ENCODE data around the gene ATP8B3. TPM values are rescaled to one million over a fixed set of nuclear protein-coding genes. Genes with fewer than 3 reads are reported as not detected.
A peak's percentile ranks its signal among the peaks of the same experiment; 100 is the strongest.

Gene ATP8B3
- total and polyA plus RNA-seq, 9 of the 15 experiments (the other 6 are each of a cell fraction or from before 2014, with no cell fraction given), result 1.2 to 12.3 (median 3.8) TPM

DNA sequence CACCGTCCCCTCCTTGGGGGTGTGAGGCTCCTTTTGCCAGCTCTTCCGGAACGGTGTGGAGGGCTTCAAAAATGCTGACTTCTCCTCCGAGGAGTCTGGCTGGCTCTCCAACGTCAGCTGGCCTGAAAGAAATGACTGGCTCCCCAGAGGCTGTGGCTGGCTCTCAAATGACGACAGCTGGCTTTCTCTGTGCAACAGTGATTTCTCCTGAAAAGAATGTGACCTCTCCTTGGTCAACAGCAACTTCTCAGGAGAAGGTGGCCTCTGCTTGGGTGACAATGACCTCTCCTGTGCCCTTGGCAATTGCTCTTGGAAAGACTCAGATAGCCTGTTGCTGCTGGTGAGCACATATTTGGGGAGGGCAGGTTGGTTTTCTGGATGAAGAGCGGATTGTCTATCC lies 29.6 kb downstream of the ATP8B3 start:
- ATAC-seq, result no peak
- no peaks in the 10 kb centered on the region for H3K79me2 ChIP-seq (ENCODE audit: control insufficient read depth, insufficient read depth, low read length)
- no peaks in the 10 kb centered on the region for H4K20me1 ChIP-seq (replicated peaks; ENCODE audit: control insufficient read depth, insufficient read depth, low read length)
- H3K9ac ChIP-seq (ENCODE audit: insufficient read depth in 1 of 2, low read depth in 2 of 2, low read length in 2 of 2), result no peak overlapping the region
- H3K36me3 ChIP-seq (ENCODE audit: control insufficient read depth, insufficient read depth, low read length), result no peaks in the 10 kb centered on the region
- TF ChIP-seq RBM17 (IDR thresholded peaks at IDR 0.05; ENCODE audit: borderline replicate concordance, low read depth, low read length) (no peak), CEBPG (CRISPR knock-in tag; IDR thresholded peaks at IDR 0.05) (0 out of 2 replicates have a peak, but pooled peaks have one; percentile 1), CEBPG (tag; conservative IDR thresholded peaks at IDR 0.05 in 1 of 2, IDR thresholded peaks at IDR 0.05 in 1 of 2) (no peak)
- CTCF ChIA-PET (ENCODE audit: low intra/inter-chr PET ratio), result interaction anchor here (0.5 to 1.2 kb wide), 3 partner anchors 14 to 107 kb away, joined by 3 read pairs; no protein-coding TSS in a partner anchor
- in situ Hi-C loops (cut with MboI), result no loop called here
- H3K4me2 ChIP-seq (ENCODE audit: insufficient read depth, low read length), result no peak overlapping the region
- no TSS peak for BruUV-seq (replicated peaks)
- H2AFZ ChIP-seq (ENCODE audit: low read depth, low read length), result no peak overlapping the region
- H3K9me1 ChIP-seq (ENCODE audit: control insufficient read depth, insufficient read depth, low read length), result no peaks in the 10 kb centered on the region
- peaks cover 3 to 23% of the 10 kb centered on the region in 2 experiments; a peak in 3 of 5 replicates for H3K4me1 ChIP-seq (replicated peaks in 1 of 2; ENCODE audit: control insufficient read depth in 2 of 2, insufficient read depth in 2 of 2, low read length in 2 of 2)
- FAIRE-seq, result no peak
- 4% methylated on average over 7 of the region's 7 CpGs for WGBS (ENCODE audit: insufficient coverage, low coverage, missing lambda C conversion rate)
- POLR2A ChIA-PET, result interaction anchor here (0.5 to 2.0 kb wide), 12 partner anchors 8 to 513 kb away, joined by 3 to 4 read pairs (median 3); no protein-coding TSS in a partner anchor
- H3K27ac ChIP-seq (ENCODE audit: extremely low read depth, low read depth, low read length), result no peak overlapping the region
- H3K9me3 ChIP-seq (replicated peaks; ENCODE audit: control insufficient read depth, insufficient read depth, low read depth, low read length), result no peaks in the 10 kb centered on the region; the same call in none of the 2 replicates
- peaks cover 2 to 21% of the 10 kb centered on the region in 2 experiments; a peak in 3 of 5 replicates for H3K27me3 ChIP-seq (ENCODE audit: control insufficient read depth in 2 of 2, insufficient read depth in 2 of 2, low read length in 2 of 2)
- no peak for DNase-seq (ENCODE audit: extremely low read depth in 1 of 4, low spot score in 3 of 4)
- no peak overlapping the region for H3K4me3 ChIP-seq
- intact Hi-C loops (cut with micrococcal nuclease), result no loop called here

GRCh38 chr19:1780272-1780958 lies 31.7 kb downstream of the ATP8B3 start:
- CTCF ChIA-PET (ENCODE audit: low intra/inter-chr PET ratio), result no interaction called here
- no TSS peak for BruUV-seq (replicated peaks)
- H3K9me1 ChIP-seq (ENCODE audit: control insufficient read depth, insufficient read depth, low read length), result no peaks in the 10 kb centered on the region
- H3K4me2 ChIP-seq (ENCODE audit: insufficient read depth, low read length), result no peak overlapping the region
- in situ Hi-C loops (cut with MboI) (no loop called here), intact Hi-C loops (cut with micrococcal nuclease) (no loop called here)
- peaks cover 0 to 27% of the 10 kb centered on the region in 2 experiments; a peak in 2 of 5 replicates for H3K4me1 ChIP-seq (replicated peaks in 1 of 2; ENCODE audit: control insufficient read depth in 2 of 2, insufficient read depth in 2 of 2, low read length in 2 of 2)
- H3K36me3 ChIP-seq (ENCODE audit: control insufficient read depth, insufficient read depth, low read length), result no peaks in the 10 kb centered on the region
- DNase-seq (ENCODE audit: extremely low read depth in 1 of 4, low spot score in 3 of 4) (peak in 2 of 4 experiments; percentile 53 to 55), ATAC-seq (peak; percentile 89), FAIRE-seq (no peak)
- H3K27ac ChIP-seq (ENCODE audit: extremely low read depth, low read depth, low read length), result no peak overlapping the region
- H2AFZ ChIP-seq (ENCODE audit: low read depth, low read length), result no peak overlapping the region
- H3K4me3 ChIP-seq, result no peak overlapping the region
- 20% methylated on average over 11 of the region's 14 CpGs for WGBS (ENCODE audit: insufficient coverage, low coverage, missing lambda C conversion rate)
- H3K79me2 ChIP-seq (ENCODE audit: control insufficient read depth, insufficient read depth, low read length), result no peaks in the 10 kb centered on the region
- no peaks in the 10 kb centered on the region; the same call in none of the 2 replicates for H3K9me3 ChIP-seq (replicated peaks; ENCODE audit: control insufficient read depth, insufficient read depth, low read depth, low read length)
- no peak overlapping the region for H3K9ac ChIP-seq (ENCODE audit: insufficient read depth in 1 of 2, low read depth in 2 of 2, low read length in 2 of 2)
- no peaks in the 10 kb centered on the region for H4K20me1 ChIP-seq (replicated peaks; ENCODE audit: control insufficient read depth, insufficient read depth, low read length)
- POLR2A ChIA-PET, result interaction anchor here (0.7 to 2.0 kb wide), 2 partner anchors 10 to 54 kb away, joined by 3 to 4 read pairs; no protein-coding TSS in a partner anchor
- H3K27me3 ChIP-seq (ENCODE audit: control insufficient read depth in 2 of 2, insufficient read depth in 2 of 2, low read length in 2 of 2), result peaks cover 2 to 25% of the 10 kb centered on the region in 2 experiments; a peak in 3 of 5 replicates
- peak in 1 of 2 experiments; percentile 28; a peak in 1 of 4 replicates for TF ChIP-seq RAD21 (CRISPR knock-in tag; conservative IDR thresholded peaks at IDR 0.05 in 1 of 2, IDR thresholded peaks at IDR 0.05 in 1 of 2)
- TF ChIP-seq, protein P1, sequence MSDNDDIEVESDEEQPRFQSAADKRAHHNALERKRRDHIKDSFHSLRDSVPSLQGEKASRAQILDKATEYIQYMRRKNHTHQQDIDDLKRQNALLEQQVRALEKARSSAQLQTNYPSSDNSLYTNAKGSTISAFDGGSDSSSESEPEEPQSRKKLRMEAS (CRISPR knock-in tag; IDR thresholded peaks at IDR 0.05), result 0 out of 2 replicates have a peak, but pooled peaks have one; percentile 10
- TF ChIP-seq, protein P2, sequence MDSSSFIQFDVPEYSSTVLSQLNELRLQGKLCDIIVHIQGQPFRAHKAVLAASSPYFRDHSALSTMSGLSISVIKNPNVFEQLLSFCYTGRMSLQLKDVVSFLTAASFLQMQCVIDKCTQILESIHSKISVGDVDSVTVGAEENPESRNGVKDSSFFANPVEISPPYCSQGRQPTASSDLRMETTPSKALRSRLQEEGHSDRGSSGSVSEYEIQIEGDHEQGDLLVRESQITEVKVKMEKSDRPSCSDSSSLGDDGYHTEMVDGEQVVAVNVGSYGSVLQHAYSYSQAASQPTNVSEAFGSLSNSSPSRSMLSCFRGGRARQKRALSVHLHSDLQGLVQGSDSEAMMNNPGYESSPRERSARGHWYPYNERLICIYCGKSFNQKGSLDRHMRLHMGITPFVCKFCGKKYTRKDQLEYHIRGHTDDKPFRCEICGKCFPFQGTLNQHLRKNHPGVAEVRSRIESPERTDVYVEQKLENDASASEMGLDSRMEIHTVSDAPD (CRISPR knock-in tag; IDR thresholded peaks at IDR 0.05), result no peak
